ENCODE measurements around the gene ADCY7. TPM values are rescaled to one million over a fixed set of nuclear protein-coding genes. Genes with fewer than 3 reads are reported as not detected.

Gene ADCY7
- total and polyA plus RNA-seq, 2 experiments from 2014 or later, result 9.3 to 28.8 TPM

DNA sequence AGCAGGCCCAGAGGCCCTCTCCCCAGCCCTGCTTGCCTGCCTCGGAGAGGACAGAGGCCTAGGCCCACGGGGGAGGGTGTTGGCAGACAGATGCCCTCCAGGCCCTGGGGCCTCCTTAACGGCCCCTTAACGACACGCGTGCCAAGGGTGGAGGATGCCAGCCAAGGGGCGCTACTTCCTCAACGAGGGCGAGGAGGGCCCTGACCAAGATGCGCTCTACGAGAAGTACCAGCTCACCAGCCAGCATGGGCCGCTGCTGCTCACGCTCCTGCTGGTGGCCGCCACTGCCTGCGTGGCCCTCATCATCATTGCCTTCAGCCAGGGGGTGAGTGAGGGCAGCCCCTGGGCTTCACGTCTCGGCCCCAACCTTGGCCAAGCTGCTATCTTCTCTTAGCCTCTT is 21.7 kb downstream of the ADCY7 start:
- no peaks in the 10 kb centered on the region for H3K9me3 ChIP-seq (ENCODE audit: low read depth)
- H3K27ac ChIP-seq, result no peak overlapping the region
- no peak overlapping the region for H3K4me3 ChIP-seq
- no peaks in the 10 kb centered on the region for H3K4me1 ChIP-seq (ENCODE audit: low read depth)
- DNase-seq (ENCODE audit: low read depth in 1 of 2, low spot score in 1 of 2), result no peak
- TF ChIP-seq, protein P1, sequence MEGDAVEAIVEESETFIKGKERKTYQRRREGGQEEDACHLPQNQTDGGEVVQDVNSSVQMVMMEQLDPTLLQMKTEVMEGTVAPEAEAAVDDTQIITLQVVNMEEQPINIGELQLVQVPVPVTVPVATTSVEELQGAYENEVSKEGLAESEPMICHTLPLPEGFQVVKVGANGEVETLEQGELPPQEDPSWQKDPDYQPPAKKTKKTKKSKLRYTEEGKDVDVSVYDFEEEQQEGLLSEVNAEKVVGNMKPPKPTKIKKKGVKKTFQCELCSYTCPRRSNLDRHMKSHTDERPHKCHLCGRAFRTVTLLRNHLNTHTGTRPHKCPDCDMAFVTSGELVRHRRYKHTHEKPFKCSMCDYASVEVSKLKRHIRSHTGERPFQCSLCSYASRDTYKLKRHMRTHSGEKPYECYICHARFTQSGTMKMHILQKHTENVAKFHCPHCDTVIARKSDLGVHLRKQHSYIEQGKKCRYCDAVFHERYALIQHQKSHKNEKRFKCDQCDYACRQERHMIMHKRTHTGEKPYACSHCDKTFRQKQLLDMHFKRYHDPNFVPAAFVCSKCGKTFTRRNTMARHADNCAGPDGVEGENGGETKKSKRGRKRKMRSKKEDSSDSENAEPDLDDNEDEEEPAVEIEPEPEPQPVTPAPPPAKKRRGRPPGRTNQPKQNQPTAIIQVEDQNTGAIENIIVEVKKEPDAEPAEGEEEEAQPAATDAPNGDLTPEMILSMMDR (IDR thresholded peaks at IDR 0.05; ENCODE audit: low read depth, low read length), result no peak
- H3K36me3 ChIP-seq, result no peaks in the 10 kb centered on the region
- H3K27me3 ChIP-seq, result no peaks in the 10 kb centered on the region

DNA sequence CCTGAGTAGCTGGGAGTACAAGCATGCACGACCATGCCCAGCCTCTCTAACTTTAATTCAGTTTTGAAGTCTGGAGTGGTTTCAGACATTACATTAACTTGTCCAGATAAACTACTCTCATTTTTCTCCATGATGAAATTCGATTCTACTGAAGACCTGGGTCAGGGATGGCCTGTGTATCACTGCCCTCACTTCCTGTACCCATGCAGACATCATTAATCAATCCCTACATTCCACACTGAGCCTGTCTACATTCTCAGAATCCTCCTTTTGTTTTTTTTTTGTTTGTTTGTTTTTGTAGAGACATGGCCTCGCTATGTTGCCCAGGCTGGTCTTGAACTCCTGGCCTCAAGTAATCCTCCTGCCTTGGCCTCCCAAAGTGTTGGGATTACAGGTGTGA is 22.6 kb downstream of the ADCY7 start:
- no peaks in the 10 kb centered on the region for H3K27me3 ChIP-seq
- no peaks in the 10 kb centered on the region for H3K4me1 ChIP-seq (ENCODE audit: low read depth)
- H3K4me3 ChIP-seq, result no peak overlapping the region
- no peak for DNase-seq (ENCODE audit: low read depth in 1 of 2, low spot score in 1 of 2)
- H3K9me3 ChIP-seq (ENCODE audit: low read depth), result no peaks in the 10 kb centered on the region
- TF ChIP-seq, protein P1 (IDR thresholded peaks at IDR 0.05; ENCODE audit: low read depth, low read length), result no peak
- no peaks in the 10 kb centered on the region for H3K36me3 ChIP-seq
- H3K27ac ChIP-seq, result no peak overlapping the region

- Histone ChIP-seq H3K4me1 (ENCODE audit: low read depth) (no peaks in the 10 kb centered on the region), H3K27me3 (no peaks in the 10 kb centered on the region), H3K36me3 (no peaks in the 10 kb centered on the region), H3K9me3 (ENCODE audit: low read depth) (no peaks in the 10 kb centered on the region), H3K4me3 (no peak overlapping the region), H3K27ac (no peak overlapping the region)
- TF ChIP-seq, protein P1 (IDR thresholded peaks at IDR 0.05; ENCODE audit: low read depth, low read length), result no peak
- no peak for DNase-seq (ENCODE audit: low read depth in 1 of 2, low spot score in 1 of 2)
These were observed 23.8 kb downstream of the ADCY7 start for GRCh38 chr16:50289950-50290764.

DNA sequence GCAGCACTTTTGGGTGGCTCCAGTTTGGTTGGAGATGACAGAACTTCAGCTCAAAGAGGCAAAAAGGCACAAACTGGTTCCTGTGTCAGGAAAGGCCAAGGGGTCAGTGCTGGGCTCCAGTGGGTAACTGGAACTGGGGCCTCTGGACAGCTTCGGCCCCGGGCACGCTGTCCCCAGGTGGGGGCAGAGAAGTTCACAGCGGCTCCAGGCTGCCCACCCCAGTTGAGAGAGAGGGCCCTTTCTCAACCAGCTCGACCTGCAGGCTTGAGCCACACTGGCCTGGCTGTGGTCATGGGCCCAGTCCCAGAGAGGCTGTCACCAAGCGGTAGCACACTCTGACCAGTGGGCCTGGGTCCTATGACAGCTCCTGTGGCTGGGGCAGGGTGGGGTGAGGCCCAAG is 24.5 kb downstream of the ADCY7 start:
- H3K4me1 ChIP-seq (ENCODE audit: low read depth), result no peaks in the 10 kb centered on the region
- TF ChIP-seq, protein P1 (IDR thresholded peaks at IDR 0.05; ENCODE audit: low read depth, low read length), result no peak
- H3K27me3 ChIP-seq, result no peaks in the 10 kb centered on the region
- H3K9me3 ChIP-seq (ENCODE audit: low read depth), result no peaks in the 10 kb centered on the region
- no peak overlapping the region for H3K27ac ChIP-seq
- no peak for DNase-seq (ENCODE audit: low read depth in 1 of 2, low spot score in 1 of 2)
- H3K36me3 ChIP-seq, result no peaks in the 10 kb centered on the region
- H3K4me3 ChIP-seq, result no peak overlapping the region

DNA sequence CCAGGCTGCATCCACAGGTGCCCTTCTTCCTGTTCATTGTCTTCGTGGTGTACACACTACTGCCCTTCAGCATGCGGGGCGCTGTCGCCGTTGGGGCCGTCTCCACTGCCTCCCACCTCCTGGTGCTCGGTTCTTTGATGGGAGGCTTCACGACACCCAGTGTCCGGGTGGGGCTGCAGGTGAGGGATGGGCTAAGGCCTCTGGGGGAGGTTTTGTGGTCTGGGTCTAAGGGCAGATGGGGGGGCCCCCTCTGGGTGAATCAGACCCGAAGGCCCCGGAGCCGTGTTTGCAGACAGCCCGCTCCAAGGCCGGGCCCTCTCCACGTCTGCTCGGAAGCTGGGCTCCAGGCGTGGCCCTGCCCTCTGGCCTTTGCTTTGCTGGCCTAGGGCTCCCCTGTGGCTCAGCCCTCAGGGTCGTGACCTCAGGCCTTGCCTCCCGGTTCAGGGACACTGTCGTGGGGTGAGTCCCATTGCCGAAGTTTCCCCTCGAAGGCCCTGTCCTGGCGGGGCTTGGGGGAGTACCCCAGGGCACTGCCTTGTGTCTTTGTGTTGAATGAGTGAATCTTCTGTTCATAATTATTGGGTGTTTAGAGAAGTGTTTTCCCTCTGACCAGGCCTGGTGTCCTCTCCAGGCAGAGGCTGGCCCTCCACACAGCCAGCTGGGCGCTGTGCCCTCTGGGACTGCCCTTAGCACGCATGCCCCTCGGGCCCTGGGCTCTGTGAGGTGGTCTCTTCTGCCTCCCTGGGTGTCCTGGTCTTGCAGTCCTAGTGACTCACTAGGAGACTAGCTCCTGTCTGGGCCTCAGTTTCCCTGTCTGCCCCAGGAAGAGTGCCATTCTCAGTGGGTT is 25.6 kb downstream of the ADCY7 start:
- Histone ChIP-seq H3K4me1 (ENCODE audit: low read depth) (no peaks in the 10 kb centered on the region), H3K36me3 (no peaks in the 10 kb centered on the region), H3K27me3 (no peaks in the 10 kb centered on the region), H3K4me3 (no peak overlapping the region), H3K9me3 (ENCODE audit: low read depth) (no peaks in the 10 kb centered on the region), H3K27ac (no peak overlapping the region)
- TF ChIP-seq, protein P1 (IDR thresholded peaks at IDR 0.05; ENCODE audit: low read depth, low read length), result no peak
- DNase-seq (ENCODE audit: low read depth in 1 of 2, low spot score in 1 of 2), result no peak

All from cardiac muscle cell (in vitro differentiated cells and primary cell).